Measurements from ENCODE around the gene HOPX. TPM values are rescaled to one million over a fixed set of nuclear protein-coding genes. Genes with fewer than 3 reads are reported as not detected.

HOPX gene
- total and polyA plus RNA-seq, 8 donors: 1.2 to 79.1 (median 48.2) TPM; not detected in 1

DNA sequence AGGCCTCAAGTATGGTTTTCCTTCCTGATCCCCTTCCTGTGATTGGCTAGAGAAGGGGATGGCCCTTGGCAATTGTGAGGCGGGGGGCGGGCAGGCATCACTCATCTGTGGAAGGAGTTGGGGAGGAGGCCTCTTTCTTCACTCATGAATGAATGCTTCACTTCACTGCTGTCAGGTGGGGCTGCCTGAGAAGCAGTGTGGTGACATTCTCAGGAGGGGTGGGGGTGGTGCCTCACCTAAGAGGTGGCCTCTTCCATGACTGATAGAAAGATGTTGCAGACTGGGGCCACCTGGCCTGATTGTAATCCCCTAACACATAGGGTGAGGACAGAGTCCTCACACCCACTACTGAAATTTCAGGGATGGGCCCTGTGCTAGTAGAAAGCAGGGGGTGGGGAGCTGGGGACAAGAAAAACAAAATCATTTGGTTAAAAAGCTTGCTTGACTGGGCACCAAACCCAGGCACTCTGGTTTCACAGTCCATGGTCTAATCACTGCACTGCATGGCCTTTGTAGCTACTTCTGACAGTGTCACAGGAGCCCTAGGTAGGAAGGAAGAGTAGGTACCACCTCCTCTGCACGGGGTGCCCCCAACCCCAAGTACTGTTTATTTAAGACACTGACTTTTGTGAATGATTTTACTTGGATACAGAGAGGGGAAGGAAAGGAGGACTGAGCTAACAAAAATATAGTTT, 5.6 kb upstream of the HOPX start:
- TF ChIP-seq EP300 (IDR thresholded peaks at IDR 0.05) (no peak), POLR2AphosphoS5 (IDR thresholded peaks at IDR 0.05) (no peak), POLR2A (IDR thresholded peaks at IDR 0.05) (no peak)
- TF ChIP-seq, protein P1, sequence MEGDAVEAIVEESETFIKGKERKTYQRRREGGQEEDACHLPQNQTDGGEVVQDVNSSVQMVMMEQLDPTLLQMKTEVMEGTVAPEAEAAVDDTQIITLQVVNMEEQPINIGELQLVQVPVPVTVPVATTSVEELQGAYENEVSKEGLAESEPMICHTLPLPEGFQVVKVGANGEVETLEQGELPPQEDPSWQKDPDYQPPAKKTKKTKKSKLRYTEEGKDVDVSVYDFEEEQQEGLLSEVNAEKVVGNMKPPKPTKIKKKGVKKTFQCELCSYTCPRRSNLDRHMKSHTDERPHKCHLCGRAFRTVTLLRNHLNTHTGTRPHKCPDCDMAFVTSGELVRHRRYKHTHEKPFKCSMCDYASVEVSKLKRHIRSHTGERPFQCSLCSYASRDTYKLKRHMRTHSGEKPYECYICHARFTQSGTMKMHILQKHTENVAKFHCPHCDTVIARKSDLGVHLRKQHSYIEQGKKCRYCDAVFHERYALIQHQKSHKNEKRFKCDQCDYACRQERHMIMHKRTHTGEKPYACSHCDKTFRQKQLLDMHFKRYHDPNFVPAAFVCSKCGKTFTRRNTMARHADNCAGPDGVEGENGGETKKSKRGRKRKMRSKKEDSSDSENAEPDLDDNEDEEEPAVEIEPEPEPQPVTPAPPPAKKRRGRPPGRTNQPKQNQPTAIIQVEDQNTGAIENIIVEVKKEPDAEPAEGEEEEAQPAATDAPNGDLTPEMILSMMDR (IDR thresholded peaks at IDR 0.05): no peak
- Histone ChIP-seq H3K9me3 (no peaks in the 10 kb centered on the region), H3K27me3 (no peaks in the 10 kb centered on the region), H3K27ac (no peak overlapping the region), H3K4me1 (peaks cover 3 to 7% (median 7%) of the 10 kb centered on the region in 4 donors), H3K4me3 (no peak overlapping the region), H3K36me3 (no peaks in the 10 kb centered on the region)
- 75 to 82% (median 81%) methylated on average over 3 of the region's 3 CpGs for WGBS, 5 donors
- intact Hi-C loops (cut with DNase I; ENCODE audit: low total_unique reads): no loop called here
- no peak for DNase-seq

DNA sequence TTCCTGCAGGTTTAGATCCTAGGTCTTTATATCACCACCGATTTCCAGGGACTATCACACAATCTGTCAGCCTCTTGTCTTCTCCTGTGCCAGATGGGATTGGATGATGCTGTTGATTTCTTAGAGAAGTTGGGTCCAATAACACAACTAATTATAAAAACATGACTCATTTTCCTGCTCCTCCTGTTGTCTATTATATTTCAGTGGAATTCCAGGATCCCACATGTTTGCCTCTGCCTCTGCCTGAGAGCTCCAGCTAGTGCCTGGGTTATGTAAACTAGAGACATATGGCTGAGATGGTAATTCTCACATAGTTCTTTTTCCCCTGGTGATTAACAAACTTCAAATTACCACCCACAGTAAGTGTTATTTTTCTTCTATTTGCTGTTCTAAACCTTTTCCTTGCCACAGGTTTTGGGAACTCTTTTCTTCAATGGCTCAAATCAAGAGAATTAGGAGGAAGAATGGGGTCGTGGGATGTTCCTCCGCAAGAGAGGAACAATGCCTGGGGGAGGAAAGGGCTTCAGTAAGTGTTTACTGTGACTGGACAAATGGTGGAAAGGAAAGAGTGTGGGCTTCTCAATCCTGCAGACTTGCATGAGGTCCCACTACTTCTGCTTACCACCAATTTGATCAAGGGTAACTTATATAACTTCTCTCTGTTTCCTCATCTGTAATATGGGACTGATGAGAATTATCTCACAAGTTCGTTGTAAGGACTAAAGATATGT, 3.4 kb upstream of the HOPX start:
- intact Hi-C loops (cut with DNase I; ENCODE audit: low total_unique reads): no loop called here
- Histone ChIP-seq H3K36me3 (no peaks in the 10 kb centered on the region), H3K9me3 (no peaks in the 10 kb centered on the region), H3K27ac (no peak overlapping the region), H3K4me1 (peaks cover 11 to 27% (median 15%) of the 10 kb centered on the region in 4 donors), H3K27me3 (no peaks in the 10 kb centered on the region), H3K4me3 (no peak overlapping the region)
- TF ChIP-seq, protein P1 (IDR thresholded peaks at IDR 0.05): no peak
- TF ChIP-seq EP300 (IDR thresholded peaks at IDR 0.05): no peak
- no peak for TF ChIP-seq POLR2A (IDR thresholded peaks at IDR 0.05)
- WGBS, 5 donors: 64 to 73% (median 66%) methylated on average over 4 of the region's 4 CpGs
- DNase-seq: no peak

DNA sequence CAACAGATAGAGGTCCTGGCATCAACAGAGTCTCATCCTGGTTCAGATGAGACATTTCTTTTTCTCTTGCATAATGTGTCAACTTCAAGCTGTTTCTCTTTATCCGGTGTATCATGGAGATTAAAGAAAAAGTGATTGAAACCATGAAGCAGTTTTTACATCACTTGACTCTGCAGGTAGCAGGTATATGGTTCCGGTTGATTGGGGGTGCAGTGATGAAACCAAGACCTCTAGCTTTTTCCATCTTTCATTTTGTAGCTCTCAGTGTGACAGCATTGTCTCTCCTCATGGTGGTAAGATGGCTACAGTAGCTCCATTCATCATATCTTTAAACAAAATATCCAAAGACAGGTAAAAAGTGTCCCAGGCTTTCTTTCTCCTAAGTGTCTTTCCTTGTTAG, 2.4 kb upstream of the HOPX start:
- 85 to 98% (median 96%) methylated on average over 2 of the region's 2 CpGs for WGBS, 5 donors
- intact Hi-C loops (cut with DNase I; ENCODE audit: low total_unique reads): no loop called here

DNA sequence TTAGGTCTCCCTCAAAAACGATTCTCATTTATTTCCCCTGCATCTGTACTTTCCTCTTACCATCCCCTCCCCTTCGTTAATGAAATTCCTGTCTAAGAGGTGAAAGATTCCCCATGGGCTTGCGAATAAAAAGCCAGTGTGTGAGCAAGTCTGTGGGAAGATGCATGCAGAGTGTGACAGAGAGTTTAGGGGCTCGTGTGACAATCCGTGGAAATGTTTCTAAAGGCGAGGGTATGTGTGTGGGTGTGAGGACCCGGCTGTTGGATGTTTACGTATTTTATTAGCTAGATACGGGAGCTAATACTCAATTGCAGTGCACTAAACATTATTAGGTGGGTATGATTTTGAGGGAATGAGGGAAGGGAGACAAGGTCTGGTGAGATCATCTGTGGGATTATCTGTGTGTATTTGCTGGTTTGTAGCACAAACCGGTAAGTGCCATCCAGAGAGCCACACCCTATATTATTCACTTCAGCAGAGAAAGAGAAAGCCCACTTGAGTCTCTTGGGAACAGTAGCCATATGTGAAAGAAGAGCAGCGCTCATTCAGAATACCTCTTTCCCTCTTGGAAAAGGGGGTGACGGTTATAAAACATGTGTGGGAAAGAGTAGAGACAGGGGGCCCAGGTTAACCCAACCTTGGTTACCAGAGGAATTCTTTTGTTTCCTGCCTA, 893 bp upstream of the HOPX start:
- no peak for DNase-seq
- TF ChIP-seq EP300 (IDR thresholded peaks at IDR 0.05) (no peak), POLR2AphosphoS5 (IDR thresholded peaks at IDR 0.05) (no peak), POLR2A (IDR thresholded peaks at IDR 0.05) (no peak)
- TF ChIP-seq, protein P1 (IDR thresholded peaks at IDR 0.05): no peak
- WGBS, 5 donors: 31 to 37% (median 37%) methylated on average over 12 of the region's 12 CpGs
- Histone ChIP-seq H3K4me3 (peak overlapping the region in 3 of 4 donors; percentile 7 to 29 (median 20)), H3K27me3 (no peaks in the 10 kb centered on the region), H3K36me3 (no peaks in the 10 kb centered on the region), H3K9me3 (no peaks in the 10 kb centered on the region), H3K4me1 (peaks cover 11 to 27% (median 15%) of the 10 kb centered on the region in 4 donors), H3K27ac (peak overlapping the region; percentile 55 to 84 (median 79))
- intact Hi-C loops (cut with DNase I; ENCODE audit: low total_unique reads): no loop called here

More for the DNA sequence above, 2.4 kb upstream of the HOPX start:
- H3K9me3 ChIP-seq: no peaks in the 10 kb centered on the region
- H3K36me3 ChIP-seq: no peaks in the 10 kb centered on the region
- no peak for TF ChIP-seq POLR2AphosphoS5 (IDR thresholded peaks at IDR 0.05)
- no peak for TF ChIP-seq POLR2A (IDR thresholded peaks at IDR 0.05)
- TF ChIP-seq, protein P1 (IDR thresholded peaks at IDR 0.05): no peak
- no peak for DNase-seq
- no peaks in the 10 kb centered on the region for H3K27me3 ChIP-seq
- peaks cover 11 to 27% (median 15%) of the 10 kb centered on the region in 4 donors for H3K4me1 ChIP-seq
- H3K27ac ChIP-seq: no peak overlapping the region
- H3K4me3 ChIP-seq: no peak overlapping the region

Data from stomach (tissue), 9 donors.